Articular chondrocyte of knee joint (primary cell): ENCODE data around the gene INCENP. TPM values are rescaled to one million over a fixed set of nuclear protein-coding genes. Genes with fewer than 3 reads are reported as not detected.

Experiments used
- total RNA-seq: library from RNA; depleted of rRNA; stranded (reverse); fragments of >200 nt; gene quantifications from 2 replicates; pipeline ENCODE4 v1.2.3, GENCODE V29; 2012

Gene INCENP
- total RNA-seq = 15.7 and 24.3 TPM in 2 replicates

GRCh38 chr11:62123669-62124185 is at the start of gene INCENP:
Gene INCENP (plus strand): TSS chr11:62124011. CDS start chr11:62128162, 4,151 bp downstream.

DNA sequence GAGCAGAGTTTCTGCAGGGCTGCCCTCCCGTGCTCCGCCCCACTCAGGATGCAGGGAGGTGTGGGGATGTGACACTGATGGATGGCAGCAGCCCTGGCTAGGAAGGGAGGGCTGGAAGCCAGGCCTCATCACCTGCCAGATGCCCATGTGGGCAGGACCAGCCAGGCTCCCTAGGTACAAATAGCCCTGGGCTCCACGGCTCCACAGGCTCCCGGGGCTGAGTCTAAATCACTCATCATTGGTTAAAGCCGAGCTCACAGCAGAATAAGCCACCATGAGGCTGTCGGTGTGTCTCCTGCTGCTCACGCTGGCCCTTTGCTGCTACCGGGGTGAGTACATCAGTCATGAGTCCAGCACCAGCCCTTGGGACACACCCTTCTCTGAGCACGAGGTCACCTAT is 66.2 kb downstream of the INCENP start, which contains the start of gene SCGB1D1:
SCGB1D1 (plus strand) TSS at position 206 of the 400 bp plus-strand sequence; CDS start at position 275, 69 bp downstream.

Other genes starting within 250 kb of the INCENP start
- gene FADS3, start 232.5 kb upstream of the INCENP start, total RNA-seq = 60.9 and 75.8 TPM in 2 replicates
- gene RAB3IL1, start 206.4 kb upstream of the INCENP start, total RNA-seq = 8.5 and 11.6 TPM in 2 replicates
- 3.8 and 5.2 TPM in 2 replicates for gene BEST1, start 173.7 kb upstream of the INCENP start, total RNA-seq
- 1,512 and 1,689 TPM in 2 replicates for gene FTH1, start 156.4 kb upstream of the INCENP start, total RNA-seq
- gene SCGB1D1, start 66.2 kb downstream of the INCENP start, total RNA-seq = not detected in 2 replicates
- gene SCGB2A1, start 84.7 kb downstream of the INCENP start, total RNA-seq = not detected in 2 replicates
- not detected in 2 replicates for gene SCGB1D2, start 118.2 kb downstream of the INCENP start, total RNA-seq
- gene SCGB2A2, start 146.1 kb downstream of the INCENP start, total RNA-seq = not detected in 2 replicates
- not detected in 2 replicates for gene SCGB1D4, start 175.1 kb downstream of the INCENP start, total RNA-seq
- gene ASRGL1, start 213.4 kb downstream of the INCENP start, total RNA-seq = 0.65 and 1.9 TPM in 2 replicates